Camera-type eye (tissue), 1 donor: ENCODE measurements around the gene ALOX5AP. TPM values are rescaled to one million over a fixed set of nuclear protein-coding genes. Genes with fewer than 3 reads are reported as not detected.

ENCODE experiments used
- total RNA-seq: library from RNA; depleted of rRNA; stranded (reverse); fragments of >200 nt; gene quantifications from one replicate; pipeline ENCODE4 v1.2.3, GENCODE V29; 2014

ALOX5AP gene
- total RNA-seq = 3.5 TPM

DNA sequence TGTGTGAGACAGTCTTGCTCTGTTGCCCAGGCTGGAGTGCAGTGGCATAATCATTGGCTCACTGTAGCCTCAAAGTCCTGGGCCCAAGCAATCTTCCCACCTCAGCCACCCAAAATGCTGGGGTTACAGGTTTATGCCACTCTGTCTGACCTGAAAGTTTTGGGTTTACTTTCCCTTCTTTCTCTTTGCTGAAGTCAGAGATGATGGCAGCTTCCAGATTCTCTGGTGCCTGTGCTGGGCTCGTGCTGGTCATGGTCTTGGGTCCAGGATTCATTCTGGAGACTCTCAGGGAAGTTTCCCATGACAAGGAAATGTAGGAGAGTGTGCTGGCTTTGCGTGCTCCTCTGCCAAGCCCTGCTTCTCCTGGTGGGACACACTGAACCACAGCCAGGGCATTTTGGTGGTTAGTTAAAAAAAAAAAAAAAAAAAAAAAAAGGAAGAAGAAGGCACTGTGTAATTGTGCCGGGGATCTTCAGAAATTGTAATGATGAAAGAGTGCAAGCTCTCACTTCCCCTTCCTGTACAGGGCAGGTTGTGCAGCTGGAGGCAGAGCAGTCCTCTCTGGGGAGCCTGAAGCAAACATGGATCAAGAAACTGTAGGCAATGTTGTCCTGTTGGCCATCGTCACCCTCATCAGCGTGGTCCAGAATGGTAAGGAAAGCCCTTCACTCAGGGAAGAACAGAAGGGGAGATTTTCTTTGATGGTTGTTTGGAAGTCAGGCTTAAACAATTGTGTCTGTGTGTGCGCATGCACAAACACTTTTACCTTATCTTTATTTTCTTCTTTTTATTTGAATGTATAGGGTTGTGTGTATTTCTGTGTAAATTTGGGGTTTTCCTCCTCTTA lies at the start of gene ALOX5AP:
TSS of gene ALOX5AP (plus strand) at position 519 of the 847 bp plus-strand sequence. CDS start at position 582, 63 bp downstream.

Other genes starting within 250 kb of the ALOX5AP start
- gene USPL1, start 117.6 kb upstream of the ALOX5AP start, total RNA-seq = 67.1 TPM
- 10.8 TPM for gene MEDAG, start 170.7 kb downstream of the ALOX5AP start, total RNA-seq
- not detected for gene TEX26, start 197.1 kb downstream of the ALOX5AP start, total RNA-seq